HFF-Myc (cell line): ENCODE data around the gene FAM114A2.

Source experiments
- DNase-seq: peaks from one replicate; pipeline ENCODE4 v3.0.0-alpha.2; 2011; ENCODE audit warnings: low read depth; ENCODE audit errors: extremely low read depth
- H3K4me3 ChIP-seq: replicated peaks from 2 replicates; pipeline ENCODE4 v1.5.1; 2011; ENCODE audit warnings: low read depth, mild to moderate bottlenecking, control low read depth, low read length
- TF ChIP-seq, protein P1 (sequence below): IDR thresholded peaks from 2 replicates; pipeline ENCODE4 v1.5.1; 2012; ENCODE audit warnings: mild to moderate bottlenecking, low read depth, low read length, control low read depth; ENCODE audit errors: missing control alignments

FAM114A2 gene

DNA sequence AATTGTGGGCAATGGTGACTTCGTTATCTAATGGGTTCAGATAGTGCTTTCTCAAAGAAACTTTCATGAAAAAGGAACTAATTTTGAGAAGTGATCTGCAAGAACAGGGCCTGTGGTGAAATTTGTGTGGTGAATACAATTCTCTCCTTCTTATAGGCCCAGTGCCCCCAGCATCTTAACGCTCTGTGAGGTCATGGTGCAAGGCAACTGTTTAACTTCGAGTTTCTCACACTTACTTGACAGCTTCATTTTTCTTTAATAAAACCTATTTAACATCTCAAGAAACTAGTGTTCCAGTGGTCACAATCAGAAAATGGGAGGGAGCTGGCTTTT, 69.2 kb downstream of the FAM114A2 start:
- no peak for DNase-seq
- no peak overlapping the region for H3K4me3 ChIP-seq
- TF ChIP-seq, protein P1, sequence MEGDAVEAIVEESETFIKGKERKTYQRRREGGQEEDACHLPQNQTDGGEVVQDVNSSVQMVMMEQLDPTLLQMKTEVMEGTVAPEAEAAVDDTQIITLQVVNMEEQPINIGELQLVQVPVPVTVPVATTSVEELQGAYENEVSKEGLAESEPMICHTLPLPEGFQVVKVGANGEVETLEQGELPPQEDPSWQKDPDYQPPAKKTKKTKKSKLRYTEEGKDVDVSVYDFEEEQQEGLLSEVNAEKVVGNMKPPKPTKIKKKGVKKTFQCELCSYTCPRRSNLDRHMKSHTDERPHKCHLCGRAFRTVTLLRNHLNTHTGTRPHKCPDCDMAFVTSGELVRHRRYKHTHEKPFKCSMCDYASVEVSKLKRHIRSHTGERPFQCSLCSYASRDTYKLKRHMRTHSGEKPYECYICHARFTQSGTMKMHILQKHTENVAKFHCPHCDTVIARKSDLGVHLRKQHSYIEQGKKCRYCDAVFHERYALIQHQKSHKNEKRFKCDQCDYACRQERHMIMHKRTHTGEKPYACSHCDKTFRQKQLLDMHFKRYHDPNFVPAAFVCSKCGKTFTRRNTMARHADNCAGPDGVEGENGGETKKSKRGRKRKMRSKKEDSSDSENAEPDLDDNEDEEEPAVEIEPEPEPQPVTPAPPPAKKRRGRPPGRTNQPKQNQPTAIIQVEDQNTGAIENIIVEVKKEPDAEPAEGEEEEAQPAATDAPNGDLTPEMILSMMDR: no peak

DNA sequence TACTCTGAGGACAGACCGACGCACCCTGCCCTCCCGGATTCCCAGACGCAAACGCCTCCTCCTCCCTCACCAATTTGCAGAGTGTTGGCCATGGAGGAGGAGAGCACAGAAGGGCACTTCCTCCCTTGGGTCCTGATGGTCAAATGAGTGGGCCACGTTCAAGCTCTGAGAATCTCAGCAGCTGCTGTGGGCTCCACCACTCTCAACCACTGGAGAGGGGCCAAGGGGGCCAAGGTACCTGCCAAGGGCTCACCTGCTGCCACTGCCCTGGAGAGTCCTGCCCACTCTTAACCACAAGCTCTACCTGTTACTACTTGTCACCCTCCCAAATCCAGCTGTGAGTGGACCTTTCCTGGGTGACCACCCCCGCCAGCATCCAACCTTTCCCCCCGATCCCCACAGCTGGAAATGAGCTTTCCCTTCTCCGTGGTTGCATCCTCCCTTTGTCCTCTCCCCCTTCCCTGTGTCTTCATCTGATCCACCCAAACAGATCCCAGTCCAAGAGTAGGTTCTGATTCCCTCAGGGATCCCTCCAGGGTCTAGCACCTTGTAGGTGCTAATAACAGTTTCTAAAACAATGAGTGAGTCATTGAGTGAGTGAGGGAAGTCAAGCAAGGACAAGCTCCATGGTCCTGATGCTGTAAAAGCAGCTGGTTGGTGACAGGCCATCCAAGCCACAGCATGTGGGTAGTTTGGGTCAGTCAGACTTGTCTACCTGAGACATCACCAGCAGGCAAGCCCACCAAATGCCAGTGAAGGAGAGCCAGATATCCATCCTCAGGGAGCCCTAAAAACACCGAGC, 69.7 kb downstream of the FAM114A2 start:
- no peak overlapping the region for H3K4me3 ChIP-seq
- TF ChIP-seq, protein P1: no peak
- no peak for DNase-seq

DNA sequence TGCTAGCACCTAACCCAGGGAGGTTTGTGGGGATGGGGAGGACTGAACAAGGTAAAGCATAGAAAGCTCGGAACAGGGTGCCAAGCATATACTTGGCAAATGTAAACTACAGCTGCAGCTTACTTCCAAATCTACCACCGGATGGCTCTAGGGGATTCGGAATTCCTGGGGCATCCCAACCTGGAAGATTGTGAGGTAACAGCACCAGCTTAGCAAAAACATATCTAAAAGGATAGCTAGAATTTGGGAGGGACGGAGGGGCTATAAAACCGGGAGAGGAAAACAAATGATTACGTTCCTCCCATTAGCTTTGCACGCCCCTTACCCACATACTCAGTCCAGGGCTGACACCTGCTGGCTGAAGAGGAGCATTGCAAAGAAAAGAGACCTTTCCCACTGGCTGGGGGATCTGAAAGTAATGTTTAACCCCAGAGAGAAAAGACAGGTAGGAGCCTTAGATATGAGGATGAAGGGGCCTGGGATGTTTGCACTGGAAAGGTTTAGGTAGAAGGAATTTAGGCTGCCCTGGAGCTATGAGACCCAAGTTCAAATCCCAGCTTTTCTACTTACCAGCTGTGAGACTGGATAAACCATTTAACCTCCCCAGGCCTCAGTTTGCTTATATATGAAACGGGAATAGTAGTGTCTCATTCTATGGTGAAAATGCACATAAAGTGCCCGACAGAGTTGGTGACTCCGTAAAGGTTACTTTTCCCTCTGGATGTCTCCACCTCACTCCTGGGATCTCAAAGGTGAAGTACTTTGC, 73.6 kb downstream of the FAM114A2 start:
- TF ChIP-seq, protein P1: peak; percentile 92
- H3K4me3 ChIP-seq: no peak overlapping the region
- DNase-seq: peak; percentile 48

DNA sequence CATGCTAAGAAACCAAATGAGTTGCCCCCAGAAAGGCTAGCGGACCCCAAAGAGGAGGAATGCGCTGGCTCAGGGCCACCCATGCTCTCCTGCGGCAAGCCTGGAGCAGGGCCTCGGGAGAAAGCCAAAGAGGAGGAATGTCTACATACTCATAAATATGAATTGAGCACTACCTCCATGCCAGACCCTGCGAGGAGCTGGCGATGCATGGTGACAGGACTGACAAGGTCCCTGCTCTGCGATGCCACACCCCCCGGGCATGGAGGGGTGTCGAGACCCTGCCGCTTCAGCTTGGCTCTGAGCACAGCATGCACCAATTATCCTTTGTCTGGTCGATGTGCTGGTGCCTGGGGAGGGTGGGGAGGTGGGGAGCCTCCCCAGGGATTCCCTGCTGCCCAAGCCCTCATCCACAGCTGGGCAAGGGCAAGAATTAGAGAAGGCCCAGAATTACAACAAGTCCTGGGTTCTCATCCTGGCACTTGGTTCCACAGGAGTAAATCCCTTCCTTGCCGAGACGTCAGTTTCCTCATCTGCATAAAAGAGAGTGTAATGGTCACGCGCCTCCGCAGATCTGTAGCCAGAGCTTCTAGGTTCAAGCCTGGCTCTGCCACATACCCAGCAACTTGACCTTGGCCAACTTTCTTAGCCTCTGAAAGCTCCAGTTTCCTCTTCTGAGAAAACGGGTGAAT, 74.4 kb downstream of the FAM114A2 start:
- DNase-seq: no peak
- no peak overlapping the region for H3K4me3 ChIP-seq
- TF ChIP-seq, protein P1: no peak

DNA sequence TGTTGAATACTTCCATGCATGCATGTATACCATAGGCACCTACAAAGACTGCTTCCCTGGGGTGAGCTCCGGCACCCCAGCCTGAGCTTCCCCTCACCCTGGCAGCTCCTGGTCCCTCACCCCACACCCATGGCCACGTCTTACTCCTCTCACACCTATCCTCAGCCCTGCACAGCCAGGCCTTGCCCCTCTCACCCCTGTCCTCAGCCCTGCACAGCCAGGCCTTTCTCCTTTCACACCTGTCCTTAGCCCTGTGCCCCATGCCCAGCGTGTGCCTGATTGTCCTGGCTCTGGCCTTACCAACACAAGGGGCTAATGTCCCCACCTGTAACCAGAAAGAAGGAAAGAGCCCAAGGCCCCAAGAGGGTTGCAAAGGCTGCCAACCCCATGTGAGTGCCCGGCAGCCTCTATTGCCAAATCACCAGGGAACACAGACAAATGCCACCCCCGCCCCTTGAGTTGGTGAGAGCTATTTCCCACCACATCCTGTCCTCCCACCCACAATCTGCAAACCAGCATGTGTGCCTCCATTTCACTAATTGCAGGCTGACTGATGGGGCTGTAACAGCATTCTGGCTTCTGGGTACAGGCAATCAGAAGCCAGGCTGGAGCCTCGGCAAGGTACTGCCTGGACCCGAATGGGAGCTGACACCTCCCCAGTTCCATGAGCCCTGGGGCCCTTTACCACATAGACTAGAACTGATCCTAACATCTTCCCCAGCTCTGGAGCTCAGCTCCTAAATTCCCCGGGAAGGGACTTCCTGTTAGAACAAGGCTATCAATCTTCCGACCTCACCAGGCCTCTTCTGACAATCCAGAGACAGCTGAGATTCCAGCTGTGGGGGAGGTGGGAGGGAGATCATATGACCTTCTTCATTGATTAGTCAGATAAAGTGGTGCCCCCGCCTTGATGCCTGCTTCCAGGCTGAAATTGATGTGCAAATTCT, 78.2 kb downstream of the FAM114A2 start:
- DNase-seq: no peak
- H3K4me3 ChIP-seq: no peak overlapping the region
- TF ChIP-seq, protein P1: no peak
